Endothelial cell of umbilical vein (primary cell): ENCODE results near the gene CD200.

Experiments
- EZH2 ChIP-seq: IDR thresholded peaks from 2 replicates; pipeline ENCODE4 v1.6.1; 2012; ENCODE audit warnings: borderline replicate concordance, low read depth, mild to moderate bottlenecking, moderate library complexity, low read length, inconsistent platforms; ENCODE audit not compliant: severe bottlenecking
- FOS ChIP-seq: IDR thresholded peaks from 2 replicates; pipeline ENCODE4 v1.6.1; 2011; ENCODE audit warnings: mild to moderate bottlenecking, low read length, moderate library complexity, borderline replicate concordance; ENCODE audit not compliant: insufficient read depth
- GATA2 ChIP-seq: IDR thresholded peaks from 2 replicates; pipeline ENCODE4 v1.7.0; 2011; ENCODE audit warnings: low read depth, mild to moderate bottlenecking, moderate library complexity, mixed read lengths, low read length; ENCODE audit not compliant: insufficient read length, insufficient read depth
- JUN ChIP-seq: IDR thresholded peaks from 2 replicates; pipeline ENCODE4 v1.6.1; 2011; ENCODE audit warnings: borderline replicate concordance, low read depth; ENCODE audit not compliant: insufficient read length, insufficient read depth
- MYC ChIP-seq: IDR thresholded peaks from one replicate; pipeline ENCODE4 v1.6.1; 2011; ENCODE audit warnings: mild to moderate bottlenecking, low read depth, low read length
- POLR2A ChIP-seq: IDR thresholded peaks from 2 replicates; pipeline ENCODE4 v1.6.1; 2012; ENCODE audit warnings: low read depth, mild to moderate bottlenecking, control low read depth, low read length
- POLR2AphosphoS5 ChIP-seq: IDR thresholded peaks from 2 replicates; pipeline ENCODE4 v1.6.1; 2012; ENCODE audit warnings: low read depth, mild to moderate bottlenecking, control low read depth, low read length, moderate library complexity; ENCODE audit not compliant: insufficient read depth
- TF ChIP-seq, protein P1 (sequence below), 2 donors: IDR thresholded peaks; 1 replicate in 1 of 2; 2 replicates in 1 of 2; pipeline ENCODE4 v1.5.1; 2011; ENCODE audit warnings: low read length in 2 of 2, mild to moderate bottlenecking in 2 of 2, moderate library complexity in 2 of 2, control low read depth in 1 of 2, inconsistent platforms in 1 of 2, low read depth in 1 of 2; ENCODE audit not compliant: insufficient read depth in 1 of 2; ENCODE audit errors: extremely low read depth in 1 of 2

DNA sequence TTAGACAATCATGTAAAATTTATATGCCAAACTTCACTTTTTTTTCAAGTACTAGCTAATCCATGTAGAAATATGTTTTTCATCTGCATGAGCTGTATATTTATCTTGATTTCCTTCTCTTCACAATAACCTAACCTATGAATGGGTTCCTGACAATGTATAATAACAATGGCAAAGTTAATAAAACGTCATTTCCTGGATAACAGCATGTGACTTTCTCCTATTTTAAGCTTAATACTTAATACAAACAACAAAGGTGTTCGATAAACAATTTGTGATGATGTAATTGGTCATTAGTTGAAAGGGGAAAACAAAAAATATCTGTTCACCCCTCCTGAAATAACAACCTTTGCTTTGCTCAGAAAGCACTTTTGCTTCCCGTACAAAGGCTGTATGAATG, 20.4 kb downstream of the CD200 start:
- TF ChIP-seq, protein P1, sequence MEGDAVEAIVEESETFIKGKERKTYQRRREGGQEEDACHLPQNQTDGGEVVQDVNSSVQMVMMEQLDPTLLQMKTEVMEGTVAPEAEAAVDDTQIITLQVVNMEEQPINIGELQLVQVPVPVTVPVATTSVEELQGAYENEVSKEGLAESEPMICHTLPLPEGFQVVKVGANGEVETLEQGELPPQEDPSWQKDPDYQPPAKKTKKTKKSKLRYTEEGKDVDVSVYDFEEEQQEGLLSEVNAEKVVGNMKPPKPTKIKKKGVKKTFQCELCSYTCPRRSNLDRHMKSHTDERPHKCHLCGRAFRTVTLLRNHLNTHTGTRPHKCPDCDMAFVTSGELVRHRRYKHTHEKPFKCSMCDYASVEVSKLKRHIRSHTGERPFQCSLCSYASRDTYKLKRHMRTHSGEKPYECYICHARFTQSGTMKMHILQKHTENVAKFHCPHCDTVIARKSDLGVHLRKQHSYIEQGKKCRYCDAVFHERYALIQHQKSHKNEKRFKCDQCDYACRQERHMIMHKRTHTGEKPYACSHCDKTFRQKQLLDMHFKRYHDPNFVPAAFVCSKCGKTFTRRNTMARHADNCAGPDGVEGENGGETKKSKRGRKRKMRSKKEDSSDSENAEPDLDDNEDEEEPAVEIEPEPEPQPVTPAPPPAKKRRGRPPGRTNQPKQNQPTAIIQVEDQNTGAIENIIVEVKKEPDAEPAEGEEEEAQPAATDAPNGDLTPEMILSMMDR (IDR thresholded peaks at IDR 0.05; ENCODE audit: extremely low read depth in 1 of 2, insufficient read depth in 1 of 2, low read depth in 1 of 2, low read length in 2 of 2): no peak
- TF ChIP-seq POLR2A: no peak
- TF ChIP-seq POLR2AphosphoS5: no peak
- TF ChIP-seq MYC: no peak
- no peak for TF ChIP-seq FOS
- no peak for TF ChIP-seq GATA2
- no peak for TF ChIP-seq EZH2
- TF ChIP-seq JUN: peak; percentile 76
